Esophagus muscularis mucosa (tissue), 4 donors: Measurements from ENCODE around the gene DIPK1B.

Experiments
- CTCF ChIP-seq, 3 experiments: fragments of 200-600 bp in 2 of 3; fragments of 450-650 bp in 1 of 3; sonication (generic) in 2 of 3; IDR thresholded peaks; one replicate each; pipeline ENCODE4 v1.5.1; 2017 to 2019; ENCODE audit warnings: antibody characterized with exemption in 3 of 3, mild to moderate bottlenecking in 2 of 3, moderate library complexity in 1 of 3
- EP300 ChIP-seq: sonication (generic); formaldehyde crosslinking; IDR thresholded peaks from one replicate; pipeline ENCODE4 v1.6.1; 2017; ENCODE audit warnings: antibody characterized with exemption
- POLR2A ChIP-seq: fragments of 450-650 bp; IDR thresholded peaks from one replicate; pipeline ENCODE4 v1.6.1; 2017; ENCODE audit warnings: antibody characterized with exemption, moderate library complexity, mild to moderate bottlenecking, low read depth

DNA sequence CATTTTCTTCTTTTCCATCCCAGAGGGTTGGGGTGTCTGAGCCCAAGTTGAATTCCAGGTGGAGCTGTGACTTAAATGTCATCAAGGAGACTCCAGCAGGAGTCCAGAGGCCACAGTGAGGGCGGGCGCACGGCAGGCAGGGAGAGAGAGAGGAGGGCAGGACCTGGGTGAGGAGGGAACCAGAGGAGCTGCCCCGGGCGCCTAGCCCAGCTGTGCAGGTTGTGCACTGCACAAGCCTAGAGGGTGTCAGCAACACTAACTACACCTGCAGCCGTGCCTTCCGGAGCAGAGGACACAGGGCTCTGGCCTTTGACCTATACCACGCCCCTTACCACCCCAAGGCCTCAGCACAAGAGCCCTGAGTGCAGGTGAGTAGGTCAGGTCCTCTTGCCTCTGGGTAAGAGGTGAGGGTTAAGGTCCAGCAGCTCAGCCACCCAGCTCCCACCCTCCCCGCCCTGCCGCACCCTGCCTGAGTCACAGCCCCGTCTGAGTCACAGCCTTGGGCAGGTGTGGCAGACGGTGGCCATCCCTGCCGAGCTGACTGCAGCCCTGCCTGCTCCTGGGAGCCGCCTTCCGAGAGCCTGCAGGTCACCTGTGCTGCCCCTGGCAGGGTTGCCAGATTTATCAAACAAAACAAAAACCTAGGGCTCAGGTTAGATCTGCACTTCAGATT is 18.7 kb upstream of the DIPK1B start:
- no peak for TF ChIP-seq CTCF (IDR thresholded peaks at IDR 0.05)
- TF ChIP-seq POLR2A: no peak
- TF ChIP-seq EP300: no peak
